Hematopoietic multipotent progenitor cell treated with erythropoietin and hydrocortisone succinate and interleukin-3 and kit ligand, for 17 days (in vitro differentiated cells): ENCODE data around the gene SLC22A14.
"Not testable (repeated sequence)": the region's sequence is repeated elsewhere in the genome, so short reads cannot be mapped to it uniquely, and the experiment has no call there.

Source experiments
- DNase-seq: peaks from one replicate; pipeline ENCODE4 v3.0.0-alpha.2; 2015; ENCODE audit warnings: low spot score

The SLC22A14 gene

DNA sequence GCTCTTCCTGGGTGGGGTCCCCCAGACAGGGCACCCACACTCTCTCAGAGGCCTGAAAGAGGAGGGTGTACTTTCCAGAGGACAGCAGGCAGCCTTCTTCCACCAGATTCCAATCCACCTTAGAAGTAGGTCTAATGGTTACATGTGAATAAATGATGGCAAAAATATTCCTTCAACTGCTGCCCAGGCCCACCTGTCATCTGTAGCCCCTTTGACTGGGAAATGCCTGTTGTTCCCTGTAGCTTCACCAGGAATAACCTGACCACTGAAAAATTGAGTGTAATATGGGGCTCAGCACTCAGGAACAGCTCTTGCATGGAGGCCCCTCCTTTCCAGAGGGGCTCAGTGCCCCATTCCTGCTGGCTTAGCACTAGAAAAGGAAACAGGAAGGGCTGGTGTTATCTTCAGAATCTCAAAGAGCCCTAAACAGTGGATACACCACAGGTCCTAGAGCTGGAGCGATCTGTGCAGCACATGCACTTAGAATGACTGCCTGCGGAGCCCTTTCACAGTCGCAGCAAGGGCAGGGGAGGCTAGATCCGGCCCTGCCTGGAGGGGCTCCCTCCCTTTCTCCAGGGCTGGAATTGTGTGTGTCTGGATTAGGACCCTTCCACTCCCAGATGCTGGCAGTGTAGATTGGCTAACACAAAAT, 32.1 kb downstream of the SLC22A14 start:
- no peak for DNase-seq

DNA sequence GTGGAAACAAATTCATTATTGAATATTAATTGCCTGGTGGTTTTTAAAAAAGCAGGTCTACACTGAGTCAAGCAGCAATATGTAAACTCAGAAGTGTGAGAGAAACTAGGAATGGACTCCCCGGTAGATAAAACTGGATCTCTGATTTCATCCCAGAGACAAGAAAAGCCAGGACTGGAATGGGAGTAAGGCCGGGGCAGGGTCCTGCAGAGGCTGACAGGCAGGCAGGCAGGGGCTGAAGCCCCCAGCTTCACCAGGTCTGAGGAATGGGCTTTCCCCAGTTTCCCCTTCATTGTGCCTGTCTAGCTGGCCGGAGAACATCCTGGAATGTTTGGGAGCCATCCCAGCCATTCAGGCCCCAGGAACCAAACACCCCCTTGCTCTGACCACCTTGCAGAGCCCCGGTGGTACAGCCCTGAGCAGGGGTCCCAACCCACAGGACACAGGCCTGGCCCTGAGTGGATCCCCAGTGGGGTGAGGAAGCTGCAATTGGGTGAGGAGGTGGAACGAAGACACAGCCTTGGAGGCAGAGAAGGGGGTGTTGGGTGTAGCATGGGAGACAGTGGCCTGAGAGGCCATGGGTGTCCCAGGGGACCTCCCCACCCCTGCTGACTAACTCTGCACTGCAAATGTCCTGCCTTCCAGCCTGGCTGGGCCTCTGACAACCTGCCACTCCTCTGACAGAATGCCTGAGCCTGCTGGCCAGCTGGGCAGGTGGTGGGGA, 32.8 kb downstream of the SLC22A14 start:
- no peak for DNase-seq

GRCh38 chr3:38315488-38316230, 33.6 kb downstream of the SLC22A14 start:
- DNase-seq: no peak

- DNase-seq: no peak
Observed at GRCh38 chr3:38316356-38317191, 34.5 kb downstream of the SLC22A14 start.

DNA sequence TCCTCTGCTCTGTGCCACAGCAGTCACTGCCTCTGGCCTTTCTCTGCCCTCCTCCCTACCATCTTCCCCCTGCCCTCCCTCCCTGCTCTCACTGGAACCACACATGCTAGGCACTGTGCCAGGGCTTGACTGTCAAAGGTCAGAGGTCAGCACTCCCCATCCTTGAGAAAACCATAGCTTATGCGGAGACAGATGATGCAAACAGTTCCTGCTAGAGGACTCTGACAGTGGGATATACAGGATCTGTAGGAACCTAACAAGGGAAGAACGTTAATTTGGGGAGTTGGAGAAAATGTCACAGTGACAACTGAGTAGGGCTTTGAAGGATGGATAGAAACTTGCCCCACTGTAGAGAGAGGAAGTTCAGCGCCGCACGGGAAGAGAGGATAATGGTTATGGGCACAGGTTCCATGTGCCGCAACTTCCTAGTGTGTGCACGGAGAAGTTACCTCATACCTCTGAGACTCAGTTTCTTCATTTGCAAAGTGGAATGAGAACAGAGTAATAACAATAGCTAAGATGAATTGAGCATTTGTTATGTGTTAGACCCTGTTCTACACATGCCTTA, 35.2 kb downstream of the SLC22A14 start:
- DNase-seq: no peak

GRCh38 chr3:38318766-38319671, 36.9 kb downstream of the SLC22A14 start:
- DNase-seq: no peak

DNA sequence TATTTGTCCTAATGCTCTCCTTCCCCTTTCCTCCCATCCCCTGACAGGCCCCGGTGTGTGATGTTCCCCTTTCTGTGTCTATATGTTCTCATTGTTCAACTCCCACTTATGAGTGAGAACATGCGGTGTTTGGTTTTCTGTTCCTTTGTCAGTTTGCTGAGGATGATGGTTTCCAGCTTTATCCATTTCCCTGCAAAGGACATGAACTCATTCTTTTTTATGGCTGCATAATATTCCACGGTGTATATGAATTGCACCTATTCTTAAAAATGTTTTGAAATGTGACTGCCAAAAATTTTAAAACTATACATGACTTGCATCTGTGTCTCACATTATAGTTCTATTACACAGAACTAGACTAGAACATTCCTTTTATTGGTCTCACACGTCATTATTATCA, 38.5 kb downstream of the SLC22A14 start:
- not testable (repeated sequence) for DNase-seq

GRCh38 chr3:38323060-38323459, 41.0 kb downstream of the SLC22A14 start:
- no peak for DNase-seq

DNA sequence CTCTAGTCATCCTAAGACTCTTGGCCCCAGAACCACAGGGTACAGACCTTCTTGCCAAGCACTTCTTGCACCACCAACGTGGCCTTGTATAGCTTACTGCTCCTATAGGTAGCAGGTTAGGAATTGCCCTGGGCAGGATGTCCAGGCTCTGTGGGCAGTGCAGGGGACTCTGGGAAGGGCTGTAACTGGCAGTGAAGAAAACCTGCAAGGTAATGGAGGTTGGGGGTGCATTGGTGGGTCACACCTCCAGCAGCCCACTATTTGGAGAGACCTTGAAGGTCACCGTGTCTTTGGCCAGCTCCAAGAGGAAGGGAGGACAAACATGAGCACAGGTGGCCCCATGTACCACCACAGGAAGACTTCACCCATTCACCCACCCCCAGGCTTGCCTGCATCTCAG, 43.2 kb downstream of the SLC22A14 start:
- no peak for DNase-seq

DNA sequence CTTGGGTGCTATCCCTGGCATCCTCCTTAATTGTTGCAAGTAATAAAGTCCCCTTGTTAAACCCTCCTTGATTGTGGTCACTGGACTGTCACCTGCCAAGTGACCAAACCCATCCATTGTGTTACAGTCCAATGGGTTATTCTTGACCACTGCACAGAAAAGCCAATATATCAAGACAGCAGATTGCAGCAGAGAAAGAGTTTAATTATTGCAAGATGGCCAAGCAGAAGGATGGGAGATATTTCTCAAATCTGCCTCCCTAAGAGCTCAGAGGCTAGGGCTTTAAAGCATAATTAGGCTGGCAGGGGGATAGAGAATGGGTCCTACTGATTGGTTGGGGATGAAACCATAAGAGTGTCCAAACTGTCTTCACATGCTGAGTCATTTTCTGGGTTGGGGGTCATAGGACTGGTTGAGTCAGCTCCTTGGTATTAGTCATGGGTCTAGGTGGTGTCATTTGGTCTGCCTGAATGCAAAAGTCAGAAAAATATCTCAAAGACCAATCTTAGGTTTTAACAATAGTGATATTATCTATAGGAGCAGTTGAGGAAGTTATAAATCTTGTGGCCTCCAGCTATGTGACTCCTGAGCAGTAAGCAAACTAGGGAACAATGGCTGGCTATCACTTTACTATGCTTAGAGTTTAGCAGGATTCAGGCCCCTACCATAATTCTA, 45.4 kb downstream of the SLC22A14 start:
- DNase-seq: no peak

GRCh38 chr3:38331257-38332022, 49.3 kb downstream of the SLC22A14 start:
- DNase-seq: no peak

DNA sequence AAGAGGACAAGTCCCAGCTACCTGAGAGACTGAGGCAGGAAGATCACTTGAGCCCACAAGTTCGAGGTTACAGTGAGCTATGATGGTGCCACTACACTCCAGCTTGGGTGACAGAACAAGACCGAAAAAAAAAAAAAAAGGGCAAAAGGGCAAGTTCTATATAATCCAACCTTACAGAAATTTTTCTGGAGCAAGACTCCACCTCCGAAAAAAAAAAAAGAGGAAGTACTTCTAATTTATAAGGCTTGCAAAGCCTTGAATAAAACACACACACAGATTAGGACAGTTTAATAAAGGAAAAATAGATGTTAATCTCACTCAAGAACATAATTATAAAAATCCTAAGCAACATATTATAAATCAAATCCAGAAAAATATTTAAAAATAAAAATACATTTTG, 50.1 kb downstream of the SLC22A14 start:
- DNase-seq: no peak

DNA sequence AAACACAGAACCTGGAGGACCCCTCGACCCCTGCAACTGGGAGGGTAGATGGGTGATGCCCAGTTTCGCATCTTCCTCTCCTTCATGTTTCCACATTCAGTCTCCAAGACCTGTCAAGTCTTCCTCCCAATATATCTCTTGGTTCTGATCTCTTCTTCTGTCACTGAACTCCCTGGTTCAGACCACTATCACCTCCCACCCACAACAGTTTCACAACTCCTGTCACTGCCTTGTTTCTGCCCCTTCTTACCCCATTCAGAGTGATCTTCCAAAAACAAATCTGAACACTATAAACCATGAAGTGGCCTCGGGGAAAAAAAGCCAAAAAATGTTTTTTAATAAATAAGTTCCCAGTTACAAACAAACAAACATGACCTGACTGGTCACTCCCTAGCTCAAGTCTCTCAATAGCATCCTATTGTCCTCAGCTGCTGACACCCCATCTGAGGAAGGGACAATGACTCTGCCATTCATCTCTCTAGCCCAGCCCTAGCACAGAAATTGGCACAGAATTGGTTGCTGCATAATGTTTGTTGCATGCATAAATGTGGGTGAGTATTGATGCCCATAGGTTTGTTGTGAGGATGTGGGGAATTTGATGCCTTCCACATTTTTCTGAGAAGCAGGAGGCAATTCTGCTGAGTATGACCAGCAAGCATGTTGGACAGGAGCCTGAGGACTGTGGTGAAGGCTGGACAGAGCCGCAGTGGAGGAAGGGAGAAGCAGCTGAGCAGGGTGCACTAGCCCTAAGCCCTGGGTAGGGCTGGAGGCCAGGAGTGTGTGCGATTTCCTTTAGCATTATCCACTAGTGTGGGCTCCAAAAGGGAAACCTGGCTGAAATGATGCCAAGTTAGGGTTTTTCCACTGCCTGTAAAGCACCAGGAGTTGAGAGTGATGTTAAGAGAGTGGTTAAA, 52.3 kb downstream of the SLC22A14 start:
- no peak for DNase-seq

- no peak for DNase-seq
Observed at GRCh38 chr3:38335263-38335662, 53.2 kb downstream of the SLC22A14 start.

DNA sequence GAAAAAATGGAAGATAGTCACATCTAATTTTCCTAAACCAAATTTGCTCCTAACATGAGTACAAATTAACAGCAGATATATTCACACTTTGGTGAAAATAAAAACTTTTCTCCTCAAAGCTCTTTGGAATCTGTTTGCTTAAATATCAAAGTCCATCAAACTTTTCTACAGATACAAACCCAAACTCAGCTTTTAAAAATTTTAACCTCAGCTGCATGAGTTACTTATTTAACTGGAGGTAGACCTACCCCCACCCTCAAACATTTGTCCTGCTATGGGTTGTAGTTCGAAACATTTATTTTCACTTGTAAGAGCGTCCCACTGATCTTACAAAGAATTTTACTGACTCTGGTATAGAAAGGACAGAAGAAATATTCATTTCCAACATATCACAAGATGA, 55.6 kb downstream of the SLC22A14 start:
- no peak for DNase-seq

- no peak for DNase-seq
Observed at GRCh38 chr3:38343797-38344594, 61.9 kb downstream of the SLC22A14 start.

DNA sequence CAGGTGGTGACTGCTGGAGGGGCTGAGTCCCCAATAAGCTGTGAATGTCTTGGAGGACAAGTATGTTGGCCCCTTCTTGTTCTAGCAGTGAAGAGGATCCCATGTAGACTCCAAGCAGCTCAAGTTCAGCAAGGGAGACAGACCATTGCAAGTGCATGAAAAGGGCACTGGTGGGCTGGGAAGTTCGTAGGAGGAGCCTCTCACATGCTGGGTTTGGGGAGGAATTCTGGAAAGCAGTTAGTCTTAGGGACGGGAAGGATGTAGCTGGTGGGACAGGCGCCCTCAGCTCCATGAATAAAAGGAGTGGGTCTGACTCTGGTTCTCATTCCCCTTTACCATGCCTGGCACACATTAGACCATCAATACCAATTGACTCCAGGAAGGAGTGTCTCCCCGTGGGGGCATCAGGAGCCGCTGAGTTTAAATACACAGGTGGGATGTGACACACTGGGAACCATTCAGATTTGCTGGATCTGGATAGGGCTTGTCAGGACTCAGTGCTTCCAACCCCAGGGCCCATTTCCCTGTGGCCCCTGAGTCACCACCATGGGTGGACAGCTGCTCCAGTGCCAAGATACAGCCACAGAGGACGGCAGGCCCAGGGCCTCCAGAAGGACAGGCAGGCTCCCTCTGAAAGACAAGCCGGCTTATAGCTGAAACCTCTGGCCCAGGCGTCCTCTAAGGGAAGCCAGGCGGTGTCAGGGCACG, 63.9 kb downstream of the SLC22A14 start:
- DNase-seq: no peak
